Caco-2 (cell line): Measurements from ENCODE around the gene PTPRO. TPM values are rescaled to one million over a fixed set of nuclear protein-coding genes. Genes with fewer than 3 reads are reported as not detected.

ENCODE experiments used
- BruUV-seq: library from RNA; stranded (reverse); fragments of 400-500 nt; replicated peaks from 2 replicates; lab custom pipeline; 2021; lab: Mats Ljungman, UMichigan
- CTCF ChIA-PET: fragments of 300-600 bp; sonication (Branson Sonifier 250); formaldehyde crosslinking; loops from one replicate; lab custom pipeline; 2022; ENCODE audit warnings: antibody characterized with exemption; lab: Charles Lee
- POLR2A ChIA-PET: fragments of 300-600 bp; sonication (Branson Sonifier 250); formaldehyde crosslinking; loops from one replicate; lab custom pipeline; 2022; ENCODE audit warnings: antibody characterized with exemption; lab: Charles Lee
- DNase-seq, 2 experiments: peaks; one replicate each; pipeline versions ENCODE4 v3.0.0 to v3.0.0-alpha.2; 2020 to 2022
- H3K27me3 ChIP-seq: replicated peaks from 2 replicates; pipeline ENCODE4 v1.6.0; 2011; ENCODE audit warnings: low read length; ENCODE audit not compliant: control insufficient read depth, insufficient read depth
- H3K36me3 ChIP-seq: 2 replicates; pipeline ENCODE4 v1.5.1; 2011; ENCODE audit warnings: low read length; ENCODE audit not compliant: control insufficient read depth, insufficient read depth
- H3K4me1 ChIP-seq: fragments of 250-450 bp; sonication (Bioruptor Pico); 2 replicates; pipeline ENCODE4 v1.5.1; 2020; ENCODE audit warnings: mild to moderate bottlenecking
- H3K4me3 ChIP-seq: 2 replicates; pipeline ENCODE4 v1.5.1; 2011; ENCODE audit warnings: low read depth, mild to moderate bottlenecking, control low read depth, low read length
- H3K9me3 ChIP-seq: fragments of 250-450 bp; sonication (Bioruptor Pico); 2 replicates; pipeline ENCODE4 v1.5.1; 2020; ENCODE audit warnings: mild to moderate bottlenecking, moderate library complexity
- H3K27ac Mint-ChIP-seq: one replicate; pipeline ENCODE4 v1.8.0; 2022; ENCODE audit warnings: mixed read lengths; ENCODE audit not compliant: unreplicated experiment
- H3K27me3 Mint-ChIP-seq: one replicate; pipeline ENCODE4 v1.8.0; 2022; ENCODE audit warnings: mixed read lengths; ENCODE audit not compliant: insufficient read depth, unreplicated experiment
- H3K36me3 Mint-ChIP-seq: one replicate; pipeline ENCODE4 v1.8.0; 2022; ENCODE audit warnings: mild to moderate bottlenecking, mixed read lengths; ENCODE audit not compliant: insufficient read depth, unreplicated experiment
- H3K4me1 Mint-ChIP-seq: one replicate; pipeline ENCODE4 v1.8.0; 2022; ENCODE audit warnings: low read depth, mixed read lengths; ENCODE audit not compliant: unreplicated experiment
- H3K4me3 Mint-ChIP-seq: one replicate; pipeline ENCODE4 v1.8.0; 2022; ENCODE audit warnings: mild to moderate bottlenecking, moderate library complexity, mixed read lengths; ENCODE audit not compliant: unreplicated experiment
- H3K9me3 Mint-ChIP-seq: one replicate; pipeline ENCODE4 v1.8.0; 2022; ENCODE audit warnings: mixed read lengths; ENCODE audit not compliant: unreplicated experiment
- intact Hi-C: fragments of 100-400 bp; cut with micrococcal nuclease; formaldehyde crosslinking; loops from one replicate; pipeline ENCODE4 v1.10.0; 2022; ENCODE audit not compliant: unreplicated experiment
- total RNA-seq: library from RNA; stranded (reverse); gene quantifications from 2 replicates; pipeline ENCODE4 v1.2.3, GENCODE V29; 2022
- TF ChIP-seq, protein P1 (sequence below), 2 experiments: fragments of 200-600 bp in 1 of 2; IDR thresholded peaks; 1 replicate in 1 of 2; 2 replicates in 1 of 2; pipeline versions ENCODE4 v1.5.1 to v1.8.0; 2011 to 2022; ENCODE audit warnings: antibody characterized with exemption in 1 of 2, control low read depth in 1 of 2, inconsistent platforms in 1 of 2, low read depth in 1 of 2, low read length in 1 of 2, mild to moderate bottlenecking in 1 of 2, moderate library complexity in 1 of 2; ENCODE audit not compliant: insufficient read depth in 1 of 2, severe bottlenecking in 1 of 2, unreplicated experiment in 1 of 2

The PTPRO gene
- total RNA-seq, 1 experiment from 2014 or later = not detected

DNA sequence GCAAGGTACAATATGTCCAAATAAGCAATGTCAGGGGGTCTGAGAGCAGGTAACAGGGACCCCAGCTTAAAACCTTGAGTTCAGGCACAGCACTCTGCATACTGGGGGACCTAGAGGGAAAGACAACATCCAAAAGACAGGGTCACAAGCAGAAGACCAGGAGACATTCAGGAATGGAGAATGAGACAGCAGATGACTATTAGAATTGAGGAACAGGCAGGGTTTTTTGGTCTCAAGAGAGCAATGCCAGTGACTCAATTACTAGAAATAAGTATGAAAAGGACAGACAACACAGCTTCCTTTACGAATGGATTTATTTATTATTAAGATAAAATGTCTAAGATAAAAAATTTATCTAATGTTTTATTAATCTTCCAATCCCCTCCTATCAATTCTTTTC is 223.0 kb downstream of the PTPRO start:
- no peaks in the 10 kb centered on the region for H3K4me1 ChIP-seq
- H3K9me3 Mint-ChIP-seq = no peaks in the 10 kb centered on the region
- intact Hi-C loops = no loop called here
- no peaks in the 10 kb centered on the region; the same call in 1 of the 2 replicates for H3K27me3 ChIP-seq
- TF ChIP-seq, protein P1, sequence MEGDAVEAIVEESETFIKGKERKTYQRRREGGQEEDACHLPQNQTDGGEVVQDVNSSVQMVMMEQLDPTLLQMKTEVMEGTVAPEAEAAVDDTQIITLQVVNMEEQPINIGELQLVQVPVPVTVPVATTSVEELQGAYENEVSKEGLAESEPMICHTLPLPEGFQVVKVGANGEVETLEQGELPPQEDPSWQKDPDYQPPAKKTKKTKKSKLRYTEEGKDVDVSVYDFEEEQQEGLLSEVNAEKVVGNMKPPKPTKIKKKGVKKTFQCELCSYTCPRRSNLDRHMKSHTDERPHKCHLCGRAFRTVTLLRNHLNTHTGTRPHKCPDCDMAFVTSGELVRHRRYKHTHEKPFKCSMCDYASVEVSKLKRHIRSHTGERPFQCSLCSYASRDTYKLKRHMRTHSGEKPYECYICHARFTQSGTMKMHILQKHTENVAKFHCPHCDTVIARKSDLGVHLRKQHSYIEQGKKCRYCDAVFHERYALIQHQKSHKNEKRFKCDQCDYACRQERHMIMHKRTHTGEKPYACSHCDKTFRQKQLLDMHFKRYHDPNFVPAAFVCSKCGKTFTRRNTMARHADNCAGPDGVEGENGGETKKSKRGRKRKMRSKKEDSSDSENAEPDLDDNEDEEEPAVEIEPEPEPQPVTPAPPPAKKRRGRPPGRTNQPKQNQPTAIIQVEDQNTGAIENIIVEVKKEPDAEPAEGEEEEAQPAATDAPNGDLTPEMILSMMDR (IDR thresholded peaks at IDR 0.05; ENCODE audit: insufficient read depth in 1 of 2, low read depth in 1 of 2, low read length in 1 of 2, severe bottlenecking in 1 of 2, unreplicated experiment in 1 of 2) = no peak
- H3K27ac Mint-ChIP-seq = no peak overlapping the region
- ChIA-PET CTCF (interaction anchor here (1.4 kb wide), 1 partner anchor 39 kb away, joined by 3 read pairs; no protein-coding TSS in a partner anchor), POLR2A (no interaction called here)
- H3K4me3 ChIP-seq = no peak overlapping the region
- peaks cover 16% of the 10 kb centered on the region for H3K27me3 Mint-ChIP-seq
- BruUV-seq = no TSS peak
- DNase-seq = no peak
- no peak overlapping the region for H3K4me3 Mint-ChIP-seq
- no peaks in the 10 kb centered on the region for H3K36me3 Mint-ChIP-seq
- H3K4me1 Mint-ChIP-seq = no peaks in the 10 kb centered on the region
- no peaks in the 10 kb centered on the region for H3K9me3 ChIP-seq
- H3K36me3 ChIP-seq = no peaks in the 10 kb centered on the region

DNA sequence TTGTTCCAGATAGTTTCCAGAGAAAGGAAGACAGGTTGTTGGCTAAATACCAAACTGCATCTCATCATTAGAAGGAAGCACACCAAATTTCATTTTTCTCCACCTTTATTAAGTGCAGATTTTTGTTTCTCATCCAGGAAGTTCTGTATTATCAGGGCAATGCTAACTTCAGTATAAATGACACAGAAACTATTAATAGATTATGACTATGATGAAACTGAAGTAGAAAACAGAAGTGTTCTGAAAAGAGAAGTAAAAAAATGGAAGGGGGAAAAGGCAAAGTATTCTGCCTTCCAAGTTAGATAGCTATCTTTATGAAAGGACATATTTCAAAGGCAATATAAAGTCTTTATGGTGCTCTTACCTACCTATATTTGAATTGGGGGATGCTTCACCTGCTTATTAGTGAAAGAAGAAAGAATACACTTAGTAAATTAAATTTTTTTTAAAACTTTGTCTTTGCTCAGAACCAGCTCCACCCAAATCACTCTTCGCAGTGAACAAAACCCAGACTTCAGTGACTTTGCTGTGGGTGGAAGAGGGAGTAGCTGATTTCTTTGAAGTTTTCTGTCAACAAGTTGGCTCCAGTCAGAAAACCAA is 223.9 kb downstream of the PTPRO start:
- H3K27ac Mint-ChIP-seq = no peak overlapping the region
- POLR2A ChIA-PET = no interaction called here
- intact Hi-C loops = no loop called here

DNA sequence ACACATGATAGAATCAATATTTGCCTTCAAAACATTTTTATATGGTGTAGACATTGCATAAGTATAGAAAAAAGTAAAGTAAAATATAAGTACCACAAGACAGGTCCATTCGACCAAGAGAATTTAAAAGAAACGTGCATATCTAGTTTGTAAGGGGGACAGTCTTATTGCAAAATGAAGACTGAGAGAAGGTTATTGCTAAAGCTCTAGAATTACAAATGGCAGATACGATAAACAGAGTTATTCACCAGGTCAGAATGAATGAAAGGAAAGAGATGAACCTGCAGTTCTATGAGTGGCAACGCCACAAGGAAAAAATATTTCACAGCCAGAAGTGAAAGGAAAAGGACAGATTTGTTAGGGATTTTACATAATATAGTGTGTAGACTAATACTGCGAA is 224.8 kb downstream of the PTPRO start:
- Mint-ChIP-seq H3K9me3 (no peaks in the 10 kb centered on the region), H3K27me3 (peaks cover 16% of the 10 kb centered on the region), H3K4me1 (no peaks in the 10 kb centered on the region), H3K27ac (no peak overlapping the region), H3K4me3 (no peak overlapping the region), H3K36me3 (no peaks in the 10 kb centered on the region)
- TF ChIP-seq, protein P1 (IDR thresholded peaks at IDR 0.05; ENCODE audit: insufficient read depth in 1 of 2, low read depth in 1 of 2, low read length in 1 of 2, severe bottlenecking in 1 of 2, unreplicated experiment in 1 of 2) = no peak
- intact Hi-C loops = no loop called here
- Histone ChIP-seq H3K4me3 (no peak overlapping the region), H3K27me3 (no peaks in the 10 kb centered on the region; the same call in 1 of the 2 replicates), H3K36me3 (no peaks in the 10 kb centered on the region), H3K9me3 (no peaks in the 10 kb centered on the region), H3K4me1 (no peaks in the 10 kb centered on the region)
- no peak for DNase-seq
- CTCF ChIA-PET = interaction anchor here (1.1 kb wide), 1 partner anchor 12 kb away, joined by 4 read pairs; no protein-coding TSS in a partner anchor
- POLR2A ChIA-PET = no interaction called here
- no TSS peak for BruUV-seq

More for the DNA sequence above, 223.9 kb downstream of the PTPRO start:
- Histone ChIP-seq H3K36me3 (no peaks in the 10 kb centered on the region), H3K9me3 (no peaks in the 10 kb centered on the region), H3K4me1 (no peaks in the 10 kb centered on the region), H3K27me3 (no peaks in the 10 kb centered on the region; the same call in 1 of the 2 replicates), H3K4me3 (no peak overlapping the region)
- Mint-ChIP-seq H3K9me3 (no peaks in the 10 kb centered on the region), H3K4me1 (no peaks in the 10 kb centered on the region), H3K4me3 (no peak overlapping the region), H3K36me3 (no peaks in the 10 kb centered on the region), H3K27me3 (peaks cover 16% of the 10 kb centered on the region)
- TF ChIP-seq, protein P1 (IDR thresholded peaks at IDR 0.05; ENCODE audit: insufficient read depth in 1 of 2, low read depth in 1 of 2, low read length in 1 of 2, severe bottlenecking in 1 of 2, unreplicated experiment in 1 of 2) = no peak
- no TSS peak for BruUV-seq
- DNase-seq = no peak
- CTCF ChIA-PET = interaction anchor here (1.4 kb wide), 1 partner anchor 38 kb away, joined by 3 read pairs; no protein-coding TSS in a partner anchor
